Upper lobe of left lung (tissue), 4 donors: ENCODE measurements around the gene EFNA5.

Experiments
- CTCF ChIP-seq, 6 experiments: fragments of 450-650 bp in 4 of 6; fragments of 200-600 bp in 2 of 6; sonication (generic) in 2 of 6; IDR thresholded peaks; one replicate each; pipeline ENCODE4 v1.5.1; 2016 to 2019; ENCODE audit warnings: antibody characterized with exemption in 6 of 6
- EP300 ChIP-seq, 4 donors: sonication (generic); formaldehyde crosslinking; IDR thresholded peaks; one replicate each; pipeline ENCODE4 v1.5.1; 2017; ENCODE audit warnings: antibody characterized with exemption in 4 of 4, control low read depth in 2 of 4
- POLR2AphosphoS5 ChIP-seq, 2 donors: sonication (generic); formaldehyde crosslinking; IDR thresholded peaks; one replicate each; pipeline ENCODE4 v1.5.1; 2017; ENCODE audit warnings: antibody characterized with exemption in 2 of 2

- TF ChIP-seq POLR2AphosphoS5 (IDR thresholded peaks at IDR 0.05) = no peak
- TF ChIP-seq CTCF (IDR thresholded peaks at IDR 0.05) = no peak
- TF ChIP-seq EP300 (IDR thresholded peaks at IDR 0.05) = no peak
These were observed 248.2 kb downstream of the EFNA5 start for GRCh38 chr5:107422494-107422893.
